A673 (cell line): Measurements from ENCODE around the gene GRK1. TPM values are rescaled to one million over a fixed set of nuclear protein-coding genes. Genes with fewer than 3 reads are reported as not detected.

Source experiments
- BruUV-seq: library from RNA; stranded (reverse); fragments of 400-500 nt; replicated peaks from 2 replicates; lab custom pipeline; 2021; lab: Mats Ljungman, UMichigan
- CTCF ChIA-PET: fragments of 300-600 bp; sonication (Branson Sonifier 250); formaldehyde crosslinking; loops from one replicate; lab custom pipeline; 2022; ENCODE audit warnings: antibody characterized with exemption; lab: Charles Lee
- POLR2A ChIA-PET: fragments of 300-600 bp; sonication (Branson Sonifier 250); formaldehyde crosslinking; loops from one replicate; lab custom pipeline; 2022; ENCODE audit warnings: antibody characterized with exemption; ENCODE audit not compliant: low non-redundant PET; lab: Charles Lee
- DNase-seq: peaks from one replicate; pipeline ENCODE4 v3.0.0-alpha.2; 2015; ENCODE audit warnings: low spot score
- H3K27ac ChIP-seq: fragments of 200-600 bp; sonication (generic); 2 replicates; pipeline ENCODE4 v1.5.1; 2016; ENCODE audit warnings: mixed run types, low read depth, mild to moderate bottlenecking, mixed read lengths, antibody characterized with exemption, low read length; ENCODE audit not compliant: poor library complexity, severe bottlenecking
- H3K27me3 ChIP-seq: fragments of 200-600 bp; sonication (generic); replicated peaks from 2 replicates; pipeline ENCODE4 v1.6.1; 2017; ENCODE audit warnings: mixed run types, low read depth, mild to moderate bottlenecking, mixed read lengths, antibody characterized with exemption, low read length; ENCODE audit not compliant: insufficient read depth, poor library complexity
- H3K36me3 ChIP-seq: fragments of 200-600 bp; sonication (generic); 2 replicates; pipeline ENCODE4 v1.6.1; 2016; ENCODE audit warnings: mixed run types, mild to moderate bottlenecking, mixed read lengths, antibody characterized with exemption, low read length; ENCODE audit not compliant: insufficient read depth, poor library complexity, severe bottlenecking
- H3K4me1 ChIP-seq: fragments of 200-600 bp; sonication (generic); 2 replicates; pipeline ENCODE4 v1.6.1; 2017; ENCODE audit warnings: mixed run types, mild to moderate bottlenecking, mixed read lengths, antibody characterized with exemption, low read length; ENCODE audit not compliant: insufficient read depth, poor library complexity, severe bottlenecking
- H3K4me3 ChIP-seq: fragments of 200-600 bp; sonication (generic); 2 replicates; pipeline ENCODE4 v1.5.1; 2016; ENCODE audit warnings: low read depth, mixed run types, mild to moderate bottlenecking, mixed read lengths, low read length; ENCODE audit not compliant: poor library complexity, severe bottlenecking
- H3K9me3 ChIP-seq: fragments of 200-600 bp; sonication (generic); 2 replicates; pipeline ENCODE4 v1.6.1; 2016; ENCODE audit warnings: mixed run types, low read depth, mild to moderate bottlenecking, mixed read lengths, antibody characterized with exemption, low read length; ENCODE audit not compliant: poor library complexity, severe bottlenecking
- EZH2 ChIP-seq: fragments of 200-600 bp; sonication (generic); IDR thresholded peaks from 2 replicates; pipeline ENCODE4 v1.6.1; 2017; ENCODE audit warnings: borderline replicate concordance, low read depth, mild to moderate bottlenecking, mixed read lengths, antibody characterized with exemption, low read length; ENCODE audit not compliant: poor library complexity, severe bottlenecking
- intact Hi-C: fragments of 100-400 bp; cut with micrococcal nuclease; formaldehyde crosslinking; loops from one replicate; pipeline ENCODE4 v1.10.0; 2022; ENCODE audit not compliant: unreplicated experiment
- total RNA-seq: library from RNA; stranded (reverse); gene quantifications from 2 replicates; pipeline ENCODE4 v1.2.3, GENCODE V29; 2021
- TF ChIP-seq, protein P1 (sequence below): fragments of 300-800, 200-600 bp; sonication (generic); conservative IDR thresholded peaks from 2 replicates; pipeline ENCODE4 v1.5.1; 2017; ENCODE audit warnings: low read depth, mild to moderate bottlenecking, antibody characterized with exemption, low read length, moderate library complexity, mixed read lengths

GRK1 gene
- total RNA-seq, 1 experiment from 2014 or later, result not detected

DNA sequence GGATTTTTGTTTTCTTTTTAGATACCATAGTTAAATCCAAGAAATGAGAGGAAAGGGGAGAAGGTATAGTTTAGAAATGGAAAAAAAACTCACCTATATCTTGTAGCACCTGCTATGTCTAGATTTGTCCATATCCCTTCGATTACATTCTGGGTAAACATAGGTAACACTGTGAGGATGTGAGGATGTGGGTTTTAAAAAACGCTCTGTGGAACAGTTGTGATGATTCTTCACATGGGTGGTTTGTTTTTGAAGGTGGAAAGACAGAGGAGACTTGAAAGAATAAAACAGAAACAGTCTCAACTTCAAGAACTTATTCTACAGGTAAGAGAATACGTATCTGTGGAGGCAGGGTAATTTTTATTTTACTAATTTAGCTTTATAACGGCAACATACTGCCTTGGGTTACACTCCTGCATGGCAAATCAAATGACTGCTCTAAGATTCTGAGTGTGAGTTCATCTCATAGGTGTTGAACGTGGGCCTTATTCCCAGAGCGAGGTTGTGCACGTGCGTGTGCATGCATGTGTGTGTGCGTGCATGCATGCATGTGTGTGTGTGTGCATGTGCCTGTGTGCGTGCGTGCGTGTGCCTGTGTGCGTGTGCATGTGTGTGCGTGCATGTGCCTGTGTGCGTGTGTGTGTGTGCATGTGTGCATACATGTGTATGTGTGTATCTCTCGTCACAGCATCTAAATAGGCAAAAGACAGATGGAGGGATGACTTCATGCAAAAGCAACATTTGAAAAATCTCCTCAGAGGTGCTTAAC is 32.6 kb upstream of the GRK1 start:
- intact Hi-C loops, result no loop called here
- no peaks in the 10 kb centered on the region for H3K4me1 ChIP-seq
- ChIA-PET CTCF (no interaction called here), POLR2A (no interaction called here)
- H3K4me3 ChIP-seq, result no peak overlapping the region
- H3K27me3 ChIP-seq, result no peaks in the 10 kb centered on the region
- H3K9me3 ChIP-seq, result no peaks in the 10 kb centered on the region
- H3K27ac ChIP-seq, result no peak overlapping the region
- BruUV-seq, result no TSS peak
- TF ChIP-seq EZH2, result no peak
- TF ChIP-seq, protein P1, sequence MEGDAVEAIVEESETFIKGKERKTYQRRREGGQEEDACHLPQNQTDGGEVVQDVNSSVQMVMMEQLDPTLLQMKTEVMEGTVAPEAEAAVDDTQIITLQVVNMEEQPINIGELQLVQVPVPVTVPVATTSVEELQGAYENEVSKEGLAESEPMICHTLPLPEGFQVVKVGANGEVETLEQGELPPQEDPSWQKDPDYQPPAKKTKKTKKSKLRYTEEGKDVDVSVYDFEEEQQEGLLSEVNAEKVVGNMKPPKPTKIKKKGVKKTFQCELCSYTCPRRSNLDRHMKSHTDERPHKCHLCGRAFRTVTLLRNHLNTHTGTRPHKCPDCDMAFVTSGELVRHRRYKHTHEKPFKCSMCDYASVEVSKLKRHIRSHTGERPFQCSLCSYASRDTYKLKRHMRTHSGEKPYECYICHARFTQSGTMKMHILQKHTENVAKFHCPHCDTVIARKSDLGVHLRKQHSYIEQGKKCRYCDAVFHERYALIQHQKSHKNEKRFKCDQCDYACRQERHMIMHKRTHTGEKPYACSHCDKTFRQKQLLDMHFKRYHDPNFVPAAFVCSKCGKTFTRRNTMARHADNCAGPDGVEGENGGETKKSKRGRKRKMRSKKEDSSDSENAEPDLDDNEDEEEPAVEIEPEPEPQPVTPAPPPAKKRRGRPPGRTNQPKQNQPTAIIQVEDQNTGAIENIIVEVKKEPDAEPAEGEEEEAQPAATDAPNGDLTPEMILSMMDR, result no peak
- peaks cover 79% of the 10 kb centered on the region for H3K36me3 ChIP-seq
- DNase-seq, result no peak

DNA sequence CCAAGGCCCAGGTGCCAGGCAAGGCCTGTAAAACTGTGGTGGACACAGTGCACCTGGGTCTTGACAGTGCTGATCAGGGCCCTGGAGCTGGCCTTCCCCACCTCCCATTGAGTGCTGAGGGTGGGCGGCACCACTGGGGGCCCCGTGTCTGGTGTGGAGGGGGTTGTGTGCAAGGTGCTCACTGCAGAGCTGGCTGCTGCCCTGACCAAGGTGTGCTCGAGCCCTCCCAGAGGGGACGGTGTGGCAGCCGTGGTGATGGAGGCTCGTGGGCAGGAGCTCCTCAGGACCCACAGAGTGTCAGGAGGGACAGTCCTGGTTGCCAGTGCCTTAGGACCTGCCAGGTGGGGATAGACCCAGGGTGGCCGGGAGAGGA is 32.0 kb upstream of the GRK1 start:
- Histone ChIP-seq H3K9me3 (no peaks in the 10 kb centered on the region), H3K4me1 (no peaks in the 10 kb centered on the region), H3K27me3 (no peaks in the 10 kb centered on the region), H3K27ac (no peak overlapping the region), H3K4me3 (no peak overlapping the region), H3K36me3 (peaks cover 82% of the 10 kb centered on the region)
- intact Hi-C loops, result no loop called here
- CTCF ChIA-PET, result no interaction called here
- no TSS peak for BruUV-seq
- POLR2A ChIA-PET, result no interaction called here
- no peak for DNase-seq
- no peak for TF ChIP-seq EZH2
- TF ChIP-seq, protein P1, result no peak

DNA sequence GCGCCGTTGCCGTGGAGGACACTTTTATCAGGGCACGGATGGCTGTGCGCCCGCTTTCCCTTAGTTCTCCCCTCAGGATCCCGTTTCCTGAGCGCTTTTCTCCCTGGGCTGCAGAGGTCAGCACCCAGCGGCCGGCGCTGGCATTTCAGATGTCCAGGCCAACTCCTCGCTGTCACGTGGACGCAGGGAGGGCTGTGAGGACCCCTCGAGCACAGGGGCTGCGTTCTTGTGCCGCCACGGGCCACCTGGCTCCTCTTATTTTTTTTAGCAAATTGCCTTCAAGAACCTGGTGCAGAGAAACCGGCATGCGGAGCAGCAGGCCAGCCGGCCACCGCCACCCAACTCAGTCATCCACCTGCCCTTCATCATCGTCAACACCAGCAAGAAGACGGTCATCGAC is 31.3 kb upstream of the GRK1 start:
- H3K27me3 ChIP-seq, result no peaks in the 10 kb centered on the region
- TF ChIP-seq, protein P1, result no peak
- TF ChIP-seq EZH2, result no peak
- intact Hi-C loops, result no loop called here
- no peak for DNase-seq
- no peak overlapping the region for H3K27ac ChIP-seq
- no peaks in the 10 kb centered on the region for H3K4me1 ChIP-seq
- ChIA-PET POLR2A (no interaction called here), CTCF (no interaction called here)
- H3K36me3 ChIP-seq, result peaks cover 85% of the 10 kb centered on the region
- no peaks in the 10 kb centered on the region for H3K9me3 ChIP-seq
- no peak overlapping the region for H3K4me3 ChIP-seq
- BruUV-seq, result no TSS peak
